ENCODE results near the gene SND1.

SND1 gene

GRCh38 chr7:128020159-128020558, 368.2 kb downstream of the SND1 start:
- H3K27me3 ChIP-seq (ENCODE audit: insufficient read depth, low read depth, severe bottlenecking) = no peaks in the 10 kb centered on the region
- peaks cover 12% of the 10 kb centered on the region for H3K36me3 ChIP-seq
- H3K27ac ChIP-seq = no peak overlapping the region
- peak; percentile 67 for TF ChIP-seq CTCF (IDR thresholded peaks at IDR 0.05; ENCODE audit: low read depth, low read length)
- no peak overlapping the region for H3K4me3 ChIP-seq (ENCODE audit: low read depth, low read length)
- DNase-seq = peak; percentile 52
- no peaks in the 10 kb centered on the region for H3K9me3 ChIP-seq (ENCODE audit: severe bottlenecking)

GRCh38 chr7:128021366-128021765, 369.4 kb downstream of the SND1 start:
- no peak for DNase-seq
- no peak for TF ChIP-seq CTCF (IDR thresholded peaks at IDR 0.05; ENCODE audit: low read depth, low read length)
- Histone ChIP-seq H3K4me3 (ENCODE audit: low read depth, low read length) (no peak overlapping the region), H3K36me3 (peaks cover 12% of the 10 kb centered on the region), H3K27ac (no peak overlapping the region), H3K27me3 (ENCODE audit: insufficient read depth, low read depth, severe bottlenecking) (no peaks in the 10 kb centered on the region), H3K9me3 (ENCODE audit: severe bottlenecking) (no peaks in the 10 kb centered on the region)

DNA sequence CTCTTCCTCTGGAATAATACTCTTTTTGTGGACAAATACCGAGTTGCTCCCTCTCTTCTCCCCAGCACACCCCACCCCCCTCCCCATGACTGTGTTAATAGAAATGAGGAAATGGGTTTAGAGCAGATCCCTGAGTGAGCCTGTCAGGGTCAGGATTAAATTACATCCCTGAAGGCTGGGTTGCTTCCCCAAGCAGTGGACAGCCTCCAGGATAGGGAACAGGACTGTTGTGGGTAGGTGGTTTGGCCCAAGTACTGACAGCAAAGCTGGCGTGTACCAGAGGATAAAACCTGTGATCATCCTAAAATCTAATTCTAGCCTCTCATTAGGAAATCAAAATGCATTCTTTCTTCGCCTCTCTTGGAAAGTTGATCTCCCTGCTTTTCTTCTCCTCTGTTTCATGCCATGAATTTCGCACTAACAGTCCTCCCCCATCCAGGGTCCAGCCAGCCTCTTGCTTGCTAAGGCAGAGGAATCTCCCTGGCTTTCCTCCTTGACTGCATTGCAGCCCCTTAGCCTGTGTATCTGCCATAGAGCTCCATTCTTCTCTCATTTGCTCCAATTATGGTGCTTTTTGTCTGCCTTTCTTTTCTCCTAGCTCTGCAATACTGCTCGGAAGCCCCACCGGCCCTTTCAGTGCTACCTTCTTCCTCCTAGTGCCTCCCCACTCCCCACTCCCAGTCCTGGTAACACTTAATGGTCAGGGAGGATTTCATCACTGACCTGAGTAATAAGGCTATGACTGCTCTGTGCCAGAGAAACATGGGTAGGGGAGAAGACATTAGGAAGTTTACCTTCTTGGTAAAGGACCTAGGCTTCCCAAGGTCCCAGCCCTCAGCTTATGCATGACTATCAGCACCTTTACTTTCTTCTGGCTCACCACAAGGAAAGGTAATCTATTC, 370.9 kb downstream of the SND1 start:
- no peak for DNase-seq
- no peak overlapping the region for H3K27ac ChIP-seq
- no peaks in the 10 kb centered on the region for H3K9me3 ChIP-seq (ENCODE audit: severe bottlenecking)
- no peaks in the 10 kb centered on the region for H3K27me3 ChIP-seq (ENCODE audit: insufficient read depth, low read depth, severe bottlenecking)
- H3K4me3 ChIP-seq (ENCODE audit: low read depth, low read length) = no peak overlapping the region
- TF ChIP-seq CTCF (IDR thresholded peaks at IDR 0.05; ENCODE audit: low read depth, low read length) = no peak
- peaks cover 6% of the 10 kb centered on the region for H3K36me3 ChIP-seq

DNA sequence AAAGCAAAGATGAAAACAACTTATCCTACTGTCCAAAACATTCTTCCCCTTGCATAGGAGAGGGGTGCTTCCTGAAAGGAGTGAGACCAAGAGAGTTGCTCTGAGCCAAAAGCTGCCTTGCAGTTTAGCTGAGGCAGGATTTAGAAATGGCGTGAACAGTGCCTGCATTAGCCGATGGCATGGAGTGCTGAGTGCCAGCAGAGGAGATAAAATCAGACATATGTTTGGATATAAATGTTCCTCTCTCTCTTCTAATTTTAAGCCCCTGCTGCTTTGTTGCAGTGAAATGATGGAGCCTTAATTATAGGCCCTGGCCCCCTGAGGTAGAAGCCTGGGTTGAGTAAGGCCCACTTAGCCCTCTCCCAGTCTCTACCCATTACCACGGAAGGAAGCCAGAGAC, 372.2 kb downstream of the SND1 start:
- H3K9me3 ChIP-seq (ENCODE audit: severe bottlenecking) = no peaks in the 10 kb centered on the region
- H3K36me3 ChIP-seq = peaks cover 11% of the 10 kb centered on the region
- no peak overlapping the region for H3K27ac ChIP-seq
- no peak overlapping the region for H3K4me3 ChIP-seq (ENCODE audit: low read depth, low read length)
- H3K27me3 ChIP-seq (ENCODE audit: insufficient read depth, low read depth, severe bottlenecking) = no peaks in the 10 kb centered on the region
- no peak for DNase-seq
- TF ChIP-seq CTCF (IDR thresholded peaks at IDR 0.05; ENCODE audit: low read depth, low read length) = no peak

DNA sequence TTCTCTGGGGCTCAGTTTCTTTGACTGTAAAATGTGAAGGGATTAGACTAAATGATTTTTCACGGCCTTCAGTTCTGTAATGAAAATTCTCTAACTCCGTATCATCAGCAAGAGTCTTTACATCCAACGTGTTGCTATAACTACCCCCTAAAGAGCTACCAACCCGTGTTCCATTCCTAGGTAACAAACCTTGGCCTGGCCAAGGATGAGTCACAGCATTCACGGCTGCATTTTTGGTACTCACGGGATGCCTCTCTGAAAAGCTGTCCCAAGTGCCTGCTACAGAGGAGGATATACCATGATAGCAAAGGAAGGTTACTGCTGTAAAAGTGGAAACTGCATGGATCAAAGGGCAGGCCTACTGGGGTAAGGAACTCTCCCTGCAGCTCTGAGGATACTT, 373.4 kb downstream of the SND1 start:
- Histone ChIP-seq H3K27ac (no peak overlapping the region), H3K36me3 (peaks cover 14% of the 10 kb centered on the region), H3K9me3 (ENCODE audit: severe bottlenecking) (no peaks in the 10 kb centered on the region), H3K4me3 (ENCODE audit: low read depth, low read length) (no peak overlapping the region), H3K27me3 (ENCODE audit: insufficient read depth, low read depth, severe bottlenecking) (peaks cover 1% of the 10 kb centered on the region)
- no peak for TF ChIP-seq CTCF (IDR thresholded peaks at IDR 0.05; ENCODE audit: low read depth, low read length)
- no peak for DNase-seq
